Liver (tissue), 10 donors: ENCODE data around the gene CTNNA2. TPM values are rescaled to one million over a fixed set of nuclear protein-coding genes. Genes with fewer than 3 reads are reported as not detected.

Source experiments
- DNase-seq: peaks from one replicate; pipeline ENCODE4 v3.0.0-alpha.2; 2017; ENCODE audit warnings: low spot score
- H3K27ac ChIP-seq, 2 donors: one replicate each; pipeline ENCODE4 v1.7.0; 2013; ENCODE audit warnings: inconsistent platforms in 2 of 2, low read length in 2 of 2, control low read depth in 1 of 2, low read depth in 1 of 2, mild to moderate bottlenecking in 1 of 2
- H3K27me3 ChIP-seq, 4 donors: one replicate each; pipeline versions ENCODE4 v1.6.1 to v1.7.0; 2013; ENCODE audit warnings: low read length in 3 of 4, inconsistent platforms in 1 of 4, mild to moderate bottlenecking in 1 of 4, moderate library complexity in 1 of 4; ENCODE audit not compliant: control insufficient read depth in 4 of 4, insufficient read depth in 4 of 4
- H3K36me3 ChIP-seq, 4 donors: one replicate each; pipeline versions ENCODE4 v1.6.1 to v1.7.0; 2013; ENCODE audit warnings: low read length in 3 of 4, mild to moderate bottlenecking in 3 of 4, low read depth in 1 of 4, moderate library complexity in 1 of 4; ENCODE audit not compliant: control insufficient read depth in 4 of 4, insufficient read depth in 3 of 4
- H3K4me1 ChIP-seq, 4 donors: one replicate each; pipeline versions ENCODE4 v1.6.1 to v1.7.0; 2013; ENCODE audit warnings: low read length in 3 of 4, mild to moderate bottlenecking in 3 of 4, moderate library complexity in 1 of 4; ENCODE audit not compliant: control insufficient read depth in 4 of 4, insufficient read depth in 4 of 4
- H3K4me3 ChIP-seq, 3 donors: one replicate each; pipeline versions ENCODE4 v1.6.1 to v1.7.0; 2013; ENCODE audit warnings: low read length in 3 of 3, control low read depth in 1 of 3, low read depth in 1 of 3, mild to moderate bottlenecking in 1 of 3
- H3K9ac ChIP-seq, 2 donors: one replicate each; pipeline ENCODE4 v1.7.0; 2013; ENCODE audit warnings: low read length in 2 of 2, mild to moderate bottlenecking in 2 of 2, moderate library complexity in 2 of 2, control low read depth in 1 of 2, low read depth in 1 of 2
- H3K9me3 ChIP-seq, 4 donors: one replicate each; pipeline versions ENCODE4 v1.6.1 to v1.7.0; 2013; ENCODE audit warnings: low read length in 3 of 4; ENCODE audit not compliant: control insufficient read depth in 4 of 4
- ATF3 ChIP-seq: IDR thresholded peaks from 2 replicates; pipeline ENCODE4 v1.6.1; 2016; ENCODE audit warnings: antibody characterized with exemption
- EGR1 ChIP-seq, 2 donors: IDR thresholded peaks; 2 replicates each; pipeline ENCODE4 v1.6.1; 2016 to 2018; ENCODE audit warnings: antibody characterized with exemption in 2 of 2, low read depth in 2 of 2
- FOXA1 ChIP-seq: IDR thresholded peaks from 2 replicates; pipeline ENCODE4 v1.6.1; 2016; ENCODE audit warnings: antibody characterized with exemption
- FOXA2 ChIP-seq: IDR thresholded peaks from 2 replicates; pipeline ENCODE4 v1.6.1; 2016; ENCODE audit warnings: antibody characterized with exemption
- GABPA ChIP-seq, 2 donors: IDR thresholded peaks in 1 of 2; conservative IDR thresholded peaks in 1 of 2; 2 replicates each; pipeline ENCODE4 v1.6.1; 2016; ENCODE audit warnings: antibody characterized with exemption in 2 of 2, mild to moderate bottlenecking in 1 of 2, moderate library complexity in 1 of 2
- HNF4A ChIP-seq, 2 donors: conservative IDR thresholded peaks; 2 replicates each; pipeline ENCODE4 v1.6.1; 2016; ENCODE audit warnings: antibody characterized with exemption in 2 of 2, mild to moderate bottlenecking in 2 of 2
- HNF4G ChIP-seq: IDR thresholded peaks from 2 replicates; pipeline ENCODE4 v1.6.1; 2016; ENCODE audit warnings: antibody characterized with exemption
- JUND ChIP-seq, 2 donors: IDR thresholded peaks; 2 replicates each; pipeline ENCODE4 v1.6.1; 2016; ENCODE audit warnings: antibody characterized with exemption in 2 of 2
- MAX ChIP-seq: IDR thresholded peaks from 2 replicates; pipeline ENCODE4 v1.6.1; 2016; ENCODE audit warnings: antibody characterized with exemption
- NR2F2 ChIP-seq: IDR thresholded peaks from 2 replicates; pipeline ENCODE4 v1.6.1; 2016; ENCODE audit warnings: antibody characterized with exemption
- RAD21 ChIP-seq, 2 donors: IDR thresholded peaks; 2 replicates each; pipeline ENCODE4 v1.6.1; 2016; ENCODE audit warnings: antibody characterized with exemption in 2 of 2, mild to moderate bottlenecking in 2 of 2
- REST ChIP-seq: IDR thresholded peaks from 2 replicates; pipeline ENCODE4 v1.6.1; 2016; ENCODE audit warnings: antibody characterized with exemption, mild to moderate bottlenecking
- SP1 ChIP-seq: IDR thresholded peaks from 2 replicates; pipeline ENCODE4 v1.6.1; 2018; ENCODE audit warnings: antibody characterized with exemption, mild to moderate bottlenecking
- TAF1 ChIP-seq: conservative IDR thresholded peaks from 2 replicates; pipeline ENCODE4 v1.6.1; 2016; ENCODE audit warnings: antibody characterized with exemption, mild to moderate bottlenecking
- YY1 ChIP-seq: IDR thresholded peaks from 2 replicates; pipeline ENCODE4 v1.6.1; 2016; ENCODE audit warnings: antibody characterized with exemption, mild to moderate bottlenecking
- ZBTB33 ChIP-seq: IDR thresholded peaks from 2 replicates; pipeline ENCODE4 v1.6.1; 2016; ENCODE audit warnings: antibody characterized with exemption
- WGBS: extraction: QIAGEN DNeasy Blood & Tissue Kit; methylation state at CpG from one replicate; pipeline ENCODE4 v1.1.7; 2013; 5-methylcytosine and 5-hydroxymethylcytosine counted together
- polyA plus RNA-seq, 2 donors: library from polyadenylated mRNA; stranded (reverse) in 1 of 2; unstranded in 1 of 2; fragments of 200-250 nt in 1 of 2; fragments of >200 nt in 1 of 2; fragmentation: Nextera tagmentation in 1 of 2; extraction: Ambion mirVana in 1 of 2; gene quantifications; one replicate each; pipeline versions ENCODE4 v1.2.1 to v1.2.3, GENCODE V29; 2013 to 2015
- small RNA-seq: library from RNA; depleted of rRNA; stranded (forward); fragments of <200 nt; gene quantifications from one replicate; pipeline ENCODE3, GENCODE V24; 2014
- total RNA-seq, 2 donors: library from RNA; depleted of rRNA; stranded (reverse); fragments of >200 nt; gene quantifications; one replicate each; pipeline ENCODE4 v1.2.3, GENCODE V29; 2014
- donor health status: healthy.
- donor health status: healthy.
- donor health status: healthy.
- donor health status: healthy.
- donor health status: healthy.

Gene CTNNA2
- total and polyA plus RNA-seq, 4 donors = 0.05 TPM; not detected in 3

GRCh38 chr2:80687524-80687923 lies 1174.7 kb downstream of the CTNNA2 start:
- Histone ChIP-seq H3K27ac (no peak overlapping the region), H3K27me3 (no peaks in the 10 kb centered on the region), H3K4me3 (no peak overlapping the region), H3K9me3 (no peaks in the 10 kb centered on the region), H3K9ac (no peak overlapping the region), H3K4me1 (no peaks in the 10 kb centered on the region), H3K36me3 (no peaks in the 10 kb centered on the region)
- DNase-seq = no peak
- TF ChIP-seq GABPA (IDR thresholded peaks at IDR 0.05 in 1 of 2, conservative IDR thresholded peaks at IDR 0.05 in 1 of 2) (no peak), MAX (no peak), HNF4G (no peak), JUND (IDR thresholded peaks at IDR 0.05) (no peak), REST (no peak), SP1 (no peak), NR2F2 (no peak), YY1 (no peak), ZBTB33 (no peak), RAD21 (IDR thresholded peaks at IDR 0.05) (no peak), TAF1 (no peak)

- no peak for TF ChIP-seq ATF3
- TF ChIP-seq FOXA1 = no peak
- TF ChIP-seq FOXA2 = no peak
- no peak for TF ChIP-seq MAX
- no peak for TF ChIP-seq EGR1 (IDR thresholded peaks at IDR 0.05; ENCODE audit: low read depth in 2 of 2)
- TF ChIP-seq HNF4G = no peak
- no peak for TF ChIP-seq HNF4A (conservative IDR thresholded peaks at IDR 0.05)
- no peak for TF ChIP-seq RAD21 (IDR thresholded peaks at IDR 0.05)
These were observed 1176.3 kb downstream of the CTNNA2 start for GRCh38 chr2:80689106-80689505.

More at GRCh38 chr2:80689106-80689505, 1176.3 kb downstream of the CTNNA2 start:
- Histone ChIP-seq H3K4me3 (no peak overlapping the region), H3K9ac (no peak overlapping the region), H3K9me3 (no peaks in the 10 kb centered on the region), H3K4me1 (no peaks in the 10 kb centered on the region), H3K27me3 (no peaks in the 10 kb centered on the region), H3K27ac (no peak overlapping the region), H3K36me3 (no peaks in the 10 kb centered on the region)
- WGBS = 41% methylated on average over 1 of the region's 1 CpG
- no peak for DNase-seq

Small RNA genes lying within 50 kb of the gene (small RNA-seq; reads per million reads assigned to genes)
- gene MIR4264 = not detected
- gene MIR8080 = not detected
- gene RNU6-561P = not detected
